ENCODE data around the gene PARP12.

The PARP12 gene

GRCh38 chr7:140013676-140014075 is 49.1 kb downstream of the PARP12 start:
- TF ChIP-seq CTCF (IDR thresholded peaks at IDR 0.05; ENCODE audit: control insufficient read depth, extremely low read depth, insufficient read depth): no peak
- H3K4me3 ChIP-seq (ENCODE audit: low read depth, low read length): no peak overlapping the region
- no peak for DNase-seq (ENCODE audit: low read depth)

- no peak overlapping the region for H3K4me3 ChIP-seq (ENCODE audit: low read depth, low read length)
- TF ChIP-seq CTCF (IDR thresholded peaks at IDR 0.05; ENCODE audit: control insufficient read depth, extremely low read depth, insufficient read depth): no peak
- no peak for DNase-seq (ENCODE audit: low read depth)
Observed at GRCh38 chr7:140010194-140010895, 52.4 kb downstream of the PARP12 start.

- H3K4me3 ChIP-seq (ENCODE audit: low read depth, low read length): no peak overlapping the region
- no peak for DNase-seq (ENCODE audit: low read depth)
- TF ChIP-seq CTCF (IDR thresholded peaks at IDR 0.05; ENCODE audit: control insufficient read depth, extremely low read depth, insufficient read depth): no peak
Observed at GRCh38 chr7:140009735-140010134, 53.0 kb downstream of the PARP12 start.

- no peak overlapping the region for H3K4me3 ChIP-seq (ENCODE audit: low read depth, low read length)
- TF ChIP-seq CTCF (IDR thresholded peaks at IDR 0.05; ENCODE audit: control insufficient read depth, extremely low read depth, insufficient read depth): no peak
- DNase-seq (ENCODE audit: low read depth): no peak
Observed at GRCh38 chr7:140008755-140009610, 53.8 kb downstream of the PARP12 start.

GRCh38 chr7:140007051-140007690 is 55.6 kb downstream of the PARP12 start:
- no peak for DNase-seq (ENCODE audit: low read depth)
- TF ChIP-seq CTCF (IDR thresholded peaks at IDR 0.05; ENCODE audit: control insufficient read depth, extremely low read depth, insufficient read depth): no peak
- H3K4me3 ChIP-seq (ENCODE audit: low read depth, low read length): no peak overlapping the region

- H3K4me3 ChIP-seq (ENCODE audit: low read depth, low read length): no peak overlapping the region
- TF ChIP-seq CTCF (IDR thresholded peaks at IDR 0.05; ENCODE audit: control insufficient read depth, extremely low read depth, insufficient read depth): no peak
- DNase-seq (ENCODE audit: low read depth): no peak
Observed at GRCh38 chr7:140006600-140006999, 56.2 kb downstream of the PARP12 start.
